GM18861 (cell line): ENCODE data around the gene ZNF830.
"Not testable (repeated sequence)": the region's sequence is repeated elsewhere in the genome, so short reads cannot be mapped to it uniquely, and the experiment has no call there.

Source experiments
- ATAC-seq: cut with Tn5 transposase; IDR thresholded peaks from one replicate; pipeline ENCODE4 v1.9.1; 2021; ENCODE audit not compliant: unreplicated experiment

Gene ZNF830

GRCh38 chr17:34990921-34991365, 29.6 kb downstream of the ZNF830 start:
- no peak for ATAC-seq

GRCh38 chr17:34991606-34992005, 30.3 kb downstream of the ZNF830 start:
- ATAC-seq: no peak

GRCh38 chr17:34993031-34993430, 31.7 kb downstream of the ZNF830 start:
- ATAC-seq: no peak

GRCh38 chr17:34996422-34997285, 35.3 kb downstream of the ZNF830 start:
- no peak for ATAC-seq

- no peak for ATAC-seq
Measured at GRCh38 chr17:34997355-34997862, 36.1 kb downstream of the ZNF830 start.

GRCh38 chr17:34998205-34998604, 36.9 kb downstream of the ZNF830 start:
- ATAC-seq: peak; percentile 40

- no peak for ATAC-seq
Measured at GRCh38 chr17:34999456-34999855, 38.1 kb downstream of the ZNF830 start.

GRCh38 chr17:35000965-35001364, 39.6 kb downstream of the ZNF830 start:
- ATAC-seq: not testable (repeated sequence)

GRCh38 chr17:35001549-35001948, 40.2 kb downstream of the ZNF830 start:
- ATAC-seq: no peak

GRCh38 chr17:35002876-35003551, 41.7 kb downstream of the ZNF830 start:
- ATAC-seq: no peak

GRCh38 chr17:35003778-35004177, 42.4 kb downstream of the ZNF830 start:
- ATAC-seq: no peak

- ATAC-seq: no peak
Measured at GRCh38 chr17:35006345-35006744, 45.0 kb downstream of the ZNF830 start.

GRCh38 chr17:35006961-35007360, 45.6 kb downstream of the ZNF830 start:
- no peak for ATAC-seq

- ATAC-seq: no peak
Measured at GRCh38 chr17:35010093-35010492, 48.8 kb downstream of the ZNF830 start.

GRCh38 chr17:35011671-35012216, 50.4 kb downstream of the ZNF830 start:
- ATAC-seq: no peak
